Stimulated activated naive CD4-positive, alpha-beta T cell treated with Interleukin-2 at 50 U/mL for 16 hours (primary cell): ENCODE results near the gene RINT1.
"Not testable (repeated sequence)": the region's sequence is repeated elsewhere in the genome, so short reads cannot be mapped to it uniquely, and the experiment has no call there.

Source experiments
- DNase-seq: peaks from one replicate; lab custom pipeline; 2025; lab: John Stamatoyannopoulos, UW

The RINT1 gene

GRCh38 chr7:105532709-105533460, 884 bp downstream of the RINT1 start:
- no peak for DNase-seq

DNA sequence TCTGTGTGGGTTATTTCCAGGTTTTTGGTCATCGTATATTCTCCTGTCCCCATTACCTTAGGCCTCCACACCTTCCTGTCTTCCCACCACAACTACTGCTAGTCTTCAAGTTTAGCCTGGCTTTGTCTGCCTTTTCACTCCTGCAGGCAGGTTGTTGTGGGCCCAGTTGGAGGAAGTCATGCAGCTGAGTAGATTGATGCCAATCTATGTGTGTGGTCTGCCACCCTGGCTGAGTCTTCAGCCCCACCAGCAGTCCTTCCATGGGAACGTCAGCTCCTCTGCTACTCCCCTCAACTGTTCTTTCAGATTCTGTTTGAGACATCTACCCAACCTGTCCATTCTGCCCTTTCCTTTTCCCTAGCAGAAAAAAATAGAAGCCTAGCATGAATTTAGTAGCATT, 6.3 kb downstream of the RINT1 start:
- DNase-seq = no peak

- no peak for DNase-seq
Observed at GRCh38 chr7:105559926-105560325, 27.9 kb downstream of the RINT1 start.

GRCh38 chr7:105565190-105565589, 33.2 kb downstream of the RINT1 start:
- no peak for DNase-seq

DNA sequence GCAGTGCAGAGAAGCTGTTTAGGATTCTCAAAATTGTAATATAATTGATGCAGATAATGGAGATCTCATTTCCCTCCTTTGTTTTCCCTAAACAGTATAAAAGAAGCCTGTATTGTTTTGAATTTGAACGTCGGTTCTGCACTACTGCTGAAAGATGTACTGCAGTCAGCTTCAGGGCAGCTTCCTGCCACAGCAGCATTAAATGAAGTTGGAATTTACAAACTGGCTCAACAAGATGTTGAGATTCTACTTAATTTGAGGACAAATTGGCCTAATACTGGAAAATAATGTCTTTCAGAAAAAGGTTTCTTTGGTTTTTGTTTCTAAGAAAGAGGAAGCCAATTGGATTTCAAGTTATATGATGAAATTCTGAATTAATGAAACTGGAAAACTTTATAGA, 35.0 kb downstream of the RINT1 start:
- DNase-seq = no peak

GRCh38 chr7:105567821-105568220, 35.8 kb downstream of the RINT1 start:
- no peak for DNase-seq

- DNase-seq = no peak
Observed at GRCh38 chr7:105571891-105572290, 39.9 kb downstream of the RINT1 start.

- no peak for DNase-seq
Observed at GRCh38 chr7:105577251-105577650, 45.2 kb downstream of the RINT1 start.

DNA sequence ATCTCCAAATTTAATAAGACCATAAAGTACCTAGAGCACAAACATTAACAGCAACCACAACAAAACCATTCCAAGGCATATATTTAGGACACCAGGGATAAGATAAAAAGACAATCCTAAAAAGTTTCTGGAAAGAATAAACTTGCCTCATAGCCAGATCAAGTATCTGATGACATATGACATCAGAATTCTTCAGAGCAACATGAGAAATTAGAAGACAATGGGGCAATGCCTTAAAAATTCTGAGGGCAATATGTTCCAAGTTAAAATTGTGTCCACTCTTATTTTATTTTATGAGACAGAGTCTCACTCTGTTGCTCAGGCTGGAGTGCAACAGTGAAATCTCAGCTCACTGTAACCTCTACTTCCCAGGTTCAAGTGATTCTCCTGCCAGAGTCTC, 46.5 kb downstream of the RINT1 start:
- DNase-seq = no peak

GRCh38 chr7:105580022-105580740, 48.2 kb downstream of the RINT1 start:
- DNase-seq = no peak

DNA sequence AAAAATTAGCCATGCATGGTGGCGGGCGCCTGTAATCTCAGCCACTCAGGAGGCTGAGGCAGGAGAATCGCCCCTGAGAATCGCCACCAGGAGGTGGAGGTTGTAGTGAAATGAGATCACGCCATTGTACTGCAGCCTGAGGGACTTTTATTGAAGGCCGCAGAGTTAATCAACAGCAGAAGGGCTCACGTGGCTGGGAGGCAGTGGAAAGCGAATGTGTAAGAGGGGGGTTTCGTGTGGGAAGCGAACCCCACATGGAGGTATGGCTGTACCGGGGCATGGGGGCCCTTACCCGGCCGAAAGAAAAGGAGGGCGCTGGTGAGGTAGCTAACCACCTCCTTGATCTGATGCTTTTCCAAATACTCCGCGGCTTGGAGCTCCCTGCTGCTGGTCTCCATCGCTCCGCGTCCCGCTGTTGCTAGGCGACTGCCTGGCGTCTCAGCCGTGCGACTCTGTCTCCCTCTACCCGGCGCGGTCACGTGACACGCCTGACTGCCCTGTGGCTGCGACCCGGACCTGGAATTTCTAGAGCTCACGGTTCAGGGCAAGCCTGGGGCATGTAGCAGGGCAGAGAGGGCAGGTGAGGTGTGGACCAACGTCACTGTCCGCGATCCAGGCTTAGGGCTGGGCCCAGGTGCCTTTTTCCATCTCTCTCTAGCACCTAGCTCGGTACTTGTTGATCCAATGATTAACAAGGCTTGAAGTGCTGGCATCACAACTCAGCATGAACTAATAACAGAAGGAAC, 49.2 kb downstream of the RINT1 start, which contains the start of gene EFCAB10:
Gene EFCAB10, minus strand, starts transcription at position 428 of the 746 bp plus-strand sequence. Its CDS starts 30 bp downstream, at position 398.
- peak; percentile 18 for DNase-seq

DNA sequence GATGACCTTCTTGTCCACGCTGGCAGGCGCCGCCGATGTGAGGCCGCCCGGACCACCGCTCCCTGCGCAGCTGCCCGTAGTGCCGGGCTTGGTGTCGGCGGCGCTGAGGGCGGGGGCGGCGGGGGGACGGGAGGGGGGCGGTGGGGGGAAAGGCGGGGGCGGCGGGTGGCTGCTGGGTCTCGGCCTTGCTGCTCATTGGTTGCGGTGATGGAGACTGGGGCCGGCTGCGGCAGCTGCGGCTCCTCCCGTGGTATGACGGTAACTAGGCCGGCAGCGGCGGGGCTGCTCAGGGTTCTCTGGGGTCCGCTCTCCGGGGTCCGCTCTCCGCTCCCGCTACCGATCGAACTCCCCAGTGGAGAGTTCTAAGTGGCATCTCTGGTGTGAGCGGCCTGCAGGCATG, 51.1 kb downstream of the RINT1 start:
- DNase-seq = no peak

- no peak for DNase-seq
Observed at GRCh38 chr7:105584165-105584564, 52.2 kb downstream of the RINT1 start.

- no peak for DNase-seq
Observed at GRCh38 chr7:105585850-105586500, 54.0 kb downstream of the RINT1 start.

DNA sequence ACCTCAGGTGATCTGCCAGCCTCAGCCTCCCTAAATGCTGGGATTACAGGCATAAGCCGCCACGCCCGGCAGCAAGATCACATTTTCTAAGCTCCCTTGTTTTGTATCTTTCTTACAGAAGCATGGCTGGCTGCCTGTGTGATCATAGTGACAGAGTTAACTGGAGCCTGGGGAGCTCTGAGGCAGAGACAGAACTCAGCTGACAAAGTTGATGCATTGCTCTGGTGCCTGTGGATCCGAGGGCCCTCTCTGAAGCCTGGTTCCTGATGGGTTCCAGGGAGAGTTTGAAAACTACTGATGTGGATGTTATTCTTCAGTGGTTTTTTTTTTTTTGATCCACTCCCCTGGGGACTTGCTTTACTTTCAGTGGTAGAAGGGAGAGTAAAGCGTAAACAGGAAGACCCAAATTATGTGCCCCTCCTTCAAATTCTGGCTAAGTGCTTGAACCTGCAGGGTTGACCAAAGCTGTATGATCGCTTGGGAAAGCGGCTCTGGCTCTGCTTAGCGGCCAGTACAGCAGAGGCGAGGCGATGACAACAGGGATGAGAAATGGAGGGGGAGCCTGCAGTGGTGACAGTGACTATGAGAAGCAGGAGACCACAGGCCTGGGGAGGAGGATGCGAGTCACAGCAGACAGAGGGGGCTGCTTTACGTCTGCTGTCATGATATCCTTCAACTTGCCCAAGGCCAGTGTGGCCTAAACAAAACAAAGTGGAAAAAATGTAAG, 56.1 kb downstream of the RINT1 start:
- DNase-seq = no peak

- peak; percentile 30 for DNase-seq
Observed at GRCh38 chr7:105589356-105590077, 57.5 kb downstream of the RINT1 start.

DNA sequence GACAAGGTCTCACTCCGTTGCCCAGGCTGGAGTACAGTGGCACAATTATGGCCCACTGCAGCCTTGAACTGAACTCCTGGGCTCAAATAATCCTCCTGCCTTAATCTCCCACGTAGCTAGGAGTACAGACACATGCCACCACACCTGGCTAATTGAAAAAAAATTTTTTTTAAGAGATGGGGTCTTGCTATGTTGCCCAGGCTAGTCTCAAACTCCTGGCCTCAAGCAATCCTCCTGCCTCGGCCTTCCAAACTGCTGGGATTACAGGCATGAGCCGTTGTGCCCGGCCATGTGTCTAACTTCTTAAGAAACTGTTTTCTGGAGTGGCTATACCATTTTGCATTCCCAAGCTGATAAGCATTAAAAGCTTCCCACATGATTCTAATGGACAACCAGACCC, 58.8 kb downstream of the RINT1 start:
- no peak for DNase-seq

DNA sequence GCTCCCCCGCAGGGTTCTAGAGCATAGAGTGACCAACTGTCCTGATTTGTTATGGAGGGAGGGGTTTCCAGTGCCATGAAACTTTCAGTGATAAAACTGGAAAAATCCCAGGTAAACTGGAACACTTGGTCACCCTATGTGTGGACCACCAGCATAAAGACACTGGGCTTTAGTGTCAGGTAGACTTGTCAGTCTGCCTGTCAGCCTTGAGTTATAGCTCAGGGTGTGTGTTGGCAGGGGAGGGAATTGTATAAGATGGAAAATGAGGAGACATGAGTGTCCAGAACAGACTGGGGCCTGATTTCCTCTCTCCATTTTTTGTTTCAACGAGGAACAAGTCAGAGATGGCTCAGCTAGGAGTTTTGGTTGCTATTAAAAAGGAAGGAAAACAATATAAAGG, 59.5 kb downstream of the RINT1 start:
- DNase-seq = no peak

DNA sequence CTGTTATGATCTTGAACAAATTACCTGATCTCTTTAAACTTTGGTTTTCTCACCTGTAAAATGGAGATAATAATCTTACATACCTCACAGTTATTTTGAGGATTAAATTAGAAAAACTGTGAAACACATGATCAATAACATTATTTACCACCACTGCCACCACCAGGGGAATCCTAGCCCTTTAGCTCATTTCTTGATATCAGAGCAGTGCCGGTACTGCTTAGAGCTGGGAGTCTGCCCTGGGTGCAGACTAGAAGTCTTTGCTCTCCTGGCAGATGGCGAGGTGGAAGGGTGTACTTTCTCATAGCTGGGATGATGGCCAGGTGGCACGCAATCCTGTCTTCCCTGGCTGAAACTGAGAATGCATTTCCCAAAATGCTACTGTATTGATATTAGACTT, 62.0 kb downstream of the RINT1 start:
- no peak for DNase-seq

DNA sequence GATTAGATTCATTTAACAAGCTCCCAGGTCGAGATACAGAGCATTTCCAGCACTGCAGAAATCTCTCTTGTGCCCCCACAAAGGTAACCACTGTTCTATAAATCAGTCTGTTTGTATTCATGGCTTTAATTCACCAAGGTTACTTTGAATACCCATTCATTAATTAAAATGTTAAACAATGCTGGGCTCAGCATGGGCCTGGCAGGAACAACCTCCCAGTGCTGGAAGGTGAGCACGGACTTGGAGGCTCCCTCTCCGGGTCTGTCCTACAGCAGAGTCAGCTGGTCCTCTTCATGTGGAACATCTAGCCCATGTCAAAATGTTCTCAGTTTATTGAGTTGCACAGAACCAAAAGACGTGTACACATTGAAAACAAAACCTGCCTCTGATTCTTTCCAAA, 64.9 kb downstream of the RINT1 start:
- DNase-seq = no peak

- DNase-seq = not testable (repeated sequence)
Observed at GRCh38 chr7:105599080-105599479, 67.1 kb downstream of the RINT1 start.
